HCT116 (cell line): ENCODE data around the gene POLRMT. TPM values are rescaled to one million over a fixed set of nuclear protein-coding genes. Genes with fewer than 3 reads are reported as not detected.

ENCODE experiments used
- ATAC-seq: fragments of 200-7000 bp; cut with Tn5 transposase; 2 replicates; pipeline ENCODE4 v1.9.1; 2020; ENCODE audit warnings: mild to moderate bottlenecking, moderate library complexity
- BruUV-seq: library from RNA; stranded (reverse); fragments of 400-500 nt; replicated peaks from 2 replicates; lab custom pipeline; 2021; lab: Mats Ljungman, UMichigan
- CTCF ChIA-PET: fragments of 300-600 bp; sonication (Branson Sonifier 250); formaldehyde crosslinking; loops from one replicate; lab custom pipeline; 2021; ENCODE audit warnings: antibody characterized with exemption; lab: Charles Lee
- POLR2A ChIA-PET: fragments of 300-600, 350-600 bp; sonication (Branson Sonifier 250); formaldehyde crosslinking; loops from one replicate; lab custom pipeline; 2021; ENCODE audit warnings: antibody characterized with exemption; lab: Charles Lee
- RAD21 ChIA-PET, 2 experiments: fragments of 300-600 bp; sonication (Branson Sonifier 250); formaldehyde crosslinking; loops; one replicate each; lab custom pipeline; 2023; ENCODE audit warnings: low total read pairs in 2 of 2; ENCODE audit not compliant: uncharacterized antibody in 2 of 2, unreplicated experiment in 2 of 2, low non-redundant PET in 1 of 2; lab: Charles Lee
- DNase-seq: peaks from one replicate; pipeline ENCODE4 v3.0.0-alpha.2; 2010; ENCODE audit warnings: low read depth, low spot score
- H2AFZ ChIP-seq: fragments of 200-600 bp; shearing (Covaris generic), sonication (generic); 2 replicates; pipeline ENCODE4 v1.6.1; 2017; ENCODE audit warnings: low read depth, mixed run types, mixed read lengths, antibody characterized with exemption, low read length; ENCODE audit not compliant: poor library complexity, severe bottlenecking
- H3K27ac ChIP-seq: 2 replicates; pipeline ENCODE4 v1.5.1; 2012; ENCODE audit warnings: low read depth, low read length
- H3K27me3 ChIP-seq: fragments of 200-600 bp; sonication (generic); 2 replicates; pipeline ENCODE4 v1.6.1; 2016; ENCODE audit warnings: mixed run types, low read length, mixed read lengths; ENCODE audit not compliant: insufficient read depth
- H3K36me3 ChIP-seq, 2 experiments: fragments of 200-500 bp in 1 of 2; fragments of 200-600 bp in 1 of 2; sonication (Bioruptor generic) in 1 of 2; sonication (generic) in 1 of 2; 2 replicates each; pipeline versions ENCODE4 v1.5.1 to v1.6.1; 2014 to 2016; ENCODE audit warnings: low read length in 2 of 2, inconsistent platforms in 1 of 2, mixed read lengths in 1 of 2, mixed run types in 1 of 2; ENCODE audit not compliant: insufficient read depth in 2 of 2, control insufficient read depth in 1 of 2
- H3K4me1 ChIP-seq, 2 experiments: fragments of 200-600 bp in 1 of 2; sonication (generic) in 1 of 2; 2 replicates each; pipeline versions ENCODE4 v1.5.1 to v1.6.1; 2012 to 2017; ENCODE audit warnings: low read length in 2 of 2, inconsistent platforms in 1 of 2, mild to moderate bottlenecking in 1 of 2, mixed read lengths in 1 of 2, mixed run types in 1 of 2, moderate library complexity in 1 of 2; ENCODE audit not compliant: insufficient read depth in 2 of 2, control insufficient read depth in 1 of 2
- H3K4me2 ChIP-seq: fragments of 200-600 bp; sonication (generic); 2 replicates; pipeline ENCODE4 v1.6.1; 2017; ENCODE audit warnings: mixed run types, low read length, mixed read lengths
- H3K4me3 ChIP-seq, 2 experiments: fragments of 200-600 bp in 1 of 2; sonication (generic) in 1 of 2; replicated peaks in 1 of 2; 2 replicates each; pipeline ENCODE4 v1.5.1; 2011 to 2016; ENCODE audit warnings: low read length in 2 of 2, control low read depth in 1 of 2, low read depth in 1 of 2, mild to moderate bottlenecking in 1 of 2, mixed read lengths in 1 of 2, mixed run types in 1 of 2
- H3K79me2 ChIP-seq: fragments of 200-600 bp; sonication (generic); 2 replicates; pipeline ENCODE4 v1.6.1; 2017; ENCODE audit warnings: mild to moderate bottlenecking, mixed run types, low read length, moderate library complexity, mixed read lengths; ENCODE audit not compliant: insufficient read depth
- H3K9ac ChIP-seq: fragments of 200-600 bp; sonication (generic); 2 replicates; pipeline ENCODE4 v1.6.1; 2016; ENCODE audit warnings: low read length, mixed read lengths
- H3K9me2 ChIP-seq: fragments of 200-600 bp; sonication (generic), shearing (Covaris generic); 2 replicates; pipeline ENCODE4 v1.6.1; 2017; ENCODE audit warnings: mixed run types, mild to moderate bottlenecking, moderate library complexity; ENCODE audit not compliant: insufficient read depth
- H3K9me3 ChIP-seq, 2 experiments: fragments of 200-500 bp in 1 of 2; fragments of 200-600 bp in 1 of 2; sonication (Bioruptor generic) in 1 of 2; sonication (generic) in 1 of 2; 2 replicates each; pipeline ENCODE4 v1.6.1; 2014 to 2017; ENCODE audit warnings: low read length in 2 of 2, mixed read lengths in 2 of 2, inconsistent platforms in 1 of 2, low read depth in 1 of 2, mild to moderate bottlenecking in 1 of 2, mixed run types in 1 of 2, moderate library complexity in 1 of 2; ENCODE audit not compliant: control insufficient read depth in 1 of 2, insufficient read depth in 1 of 2
- H4K20me1 ChIP-seq: fragments of 200-600 bp; sonication (generic), shearing (Covaris generic); 2 replicates; pipeline ENCODE4 v1.6.1; 2017; ENCODE audit warnings: mixed run types, mild to moderate bottlenecking, moderate library complexity; ENCODE audit not compliant: insufficient read depth
- CBX3 ChIP-seq: IDR thresholded peaks from 2 replicates; pipeline ENCODE4 v1.6.1; 2012; ENCODE audit warnings: low read depth
- EZH2 ChIP-seq: fragments of 200-600 bp; sonication (generic); IDR thresholded peaks from 2 replicates; pipeline ENCODE4 v1.6.1; 2017; ENCODE audit warnings: antibody characterized with exemption, mixed run types
- FOSL1 ChIP-seq: IDR thresholded peaks from 2 replicates; pipeline ENCODE4 v1.6.1; 2012; ENCODE audit warnings: low read depth
- MAX ChIP-seq: IDR thresholded peaks from 2 replicates; pipeline ENCODE4 v1.6.1; 2012
- POLR2AphosphoS5 ChIP-seq: IDR thresholded peaks from 2 replicates; pipeline ENCODE4 v1.6.1; 2011; ENCODE audit warnings: mild to moderate bottlenecking, low read depth, low read length, moderate library complexity
- SRF ChIP-seq: IDR thresholded peaks from 2 replicates; pipeline ENCODE4 v1.6.1; 2012; ENCODE audit warnings: low read depth
- TCF7L2 ChIP-seq: IDR thresholded peaks from 2 replicates; pipeline ENCODE4 v1.7.0; 2011; ENCODE audit warnings: borderline replicate concordance, inconsistent platforms; ENCODE audit not compliant: insufficient read depth, insufficient read length; ENCODE audit errors: extremely low read depth
- YY1 ChIP-seq: IDR thresholded peaks from 2 replicates; pipeline ENCODE4 v1.6.1; 2011; ENCODE audit warnings: low read length, low read depth, moderate library complexity, mild to moderate bottlenecking; ENCODE audit not compliant: insufficient replicate concordance; ENCODE audit errors: extremely low read depth
- ZFX ChIP-seq: fragments of 450-650 bp; IDR thresholded peaks from 2 replicates; pipeline ENCODE4 v1.6.1; 2017
- ZNF274 ChIP-seq: fragments of 200-500 bp; sonication (Bioruptor generic); IDR thresholded peaks from 2 replicates; pipeline ENCODE4 v1.6.1; 2014; ENCODE audit warnings: mild to moderate bottlenecking, low read depth, low read length, inconsistent platforms
- intact Hi-C: fragments of 100-400 bp; cut with micrococcal nuclease; formaldehyde crosslinking; loops from 2 replicates; pipeline ENCODE4 v1.10.0; 2022
- total RNA-seq: library from RNA; stranded (reverse); gene quantifications from one replicate; pipeline ENCODE4 v1.2.1, GENCODE V29; 2021; ENCODE audit not compliant: unreplicated experiment
- TF ChIP-seq, protein P1 (sequence below): IDR thresholded peaks from 2 replicates; pipeline ENCODE4 v1.6.1; 2012
- TF ChIP-seq, protein P2 (sequence below), 3 experiments: fragments of 200-600 bp in 1 of 3; sonication (generic) in 1 of 3; IDR thresholded peaks in 2 of 3; conservative IDR thresholded peaks in 1 of 3; 2 replicates each; pipeline ENCODE4 v1.5.1; 2012 to 2017; ENCODE audit warnings: low read depth in 2 of 3, low read length in 2 of 3, antibody characterized with exemption in 1 of 3, borderline replicate concordance in 1 of 3, control low read depth in 1 of 3, mild to moderate bottlenecking in 1 of 3, mixed read lengths in 1 of 3, mixed run types in 1 of 3, moderate library complexity in 1 of 3; ENCODE audit not compliant: insufficient read depth in 1 of 3

The POLRMT gene
- total RNA-seq, 1 experiment from 2014 or later, result 138 TPM

DNA sequence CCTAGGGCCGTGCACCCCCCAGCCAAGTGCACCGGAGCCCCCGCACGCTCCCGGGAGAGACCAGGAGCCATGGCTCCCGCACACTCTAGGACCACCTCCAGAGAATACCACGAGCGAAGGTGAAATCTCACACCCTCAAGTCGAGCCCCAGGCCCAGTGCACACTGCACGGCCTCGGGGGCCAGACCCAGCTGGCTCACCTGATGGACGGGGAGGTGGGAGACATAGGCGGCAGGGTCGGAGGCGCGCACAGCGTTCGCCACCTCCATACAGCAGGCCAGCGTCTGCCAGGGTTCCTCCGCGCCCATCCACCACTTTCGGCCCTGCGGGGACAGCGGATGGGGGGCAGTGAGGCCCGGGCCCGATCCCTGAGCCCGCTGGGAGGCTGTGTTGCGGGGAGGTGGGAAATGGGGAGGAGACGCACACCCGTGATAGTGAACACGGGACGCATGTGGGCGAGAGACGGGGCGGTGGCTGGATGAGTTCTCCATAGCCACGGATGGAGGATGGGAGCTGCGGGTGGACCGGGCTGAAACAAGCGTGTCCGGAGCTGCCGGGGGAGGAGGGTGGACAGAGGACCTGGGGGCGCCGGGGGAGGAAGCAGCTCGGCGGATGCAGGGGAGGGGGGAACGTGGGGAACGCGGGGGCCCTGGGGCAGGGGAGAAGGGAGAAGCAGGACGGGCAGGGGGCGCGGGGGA is 13.0 kb downstream of the POLRMT start:
- Histone ChIP-seq H3K27me3 (no peaks in the 10 kb centered on the region), H3K9me2 (no peaks in the 10 kb centered on the region), H3K27ac (no peak overlapping the region; the same call in 1 of the 2 replicates), H3K36me3 (peaks cover 0 to 44% of the 10 kb centered on the region in 2 experiments; a peak in 2 of 4 replicates), H3K4me3 (no peak overlapping the region), H2AFZ (no peak overlapping the region), H3K79me2 (no peaks in the 10 kb centered on the region), H3K9ac (no peak overlapping the region), H4K20me1 (no peaks in the 10 kb centered on the region), H3K4me1 (peaks cover 4 to 19% of the 10 kb centered on the region in 2 experiments; a peak in 3 of 4 replicates), H3K9me3 (no peaks in the 10 kb centered on the region), H3K4me2 (no peak overlapping the region)
- ChIA-PET POLR2A (no interaction called here), CTCF (no interaction called here), RAD21 (no interaction called here)
- ATAC-seq, result no peak
- TF ChIP-seq FOSL1 (no peak), EZH2 (no peak)
- BruUV-seq, result no TSS peak
- DNase-seq, result no peak
- intact Hi-C loops, result no loop called here

- no peaks in the 10 kb centered on the region for H3K9me2 ChIP-seq
- no peak overlapping the region for H3K9ac ChIP-seq
- no peaks in the 10 kb centered on the region for H3K27me3 ChIP-seq
- no peak overlapping the region for H2AFZ ChIP-seq
- POLR2A ChIA-PET, result no interaction called here
- H3K9me3 ChIP-seq, result no peaks in the 10 kb centered on the region
- CTCF ChIA-PET, result no interaction called here
- peaks cover 0 to 42% of the 10 kb centered on the region in 2 experiments; a peak in 2 of 4 replicates for H3K36me3 ChIP-seq
- no peak overlapping the region for H3K27ac ChIP-seq
- no peaks in the 10 kb centered on the region for H4K20me1 ChIP-seq
- H3K4me1 ChIP-seq, result peaks cover 4 to 11% of the 10 kb centered on the region in 2 experiments; a peak in 3 of 4 replicates
- no TSS peak for BruUV-seq
- no peak overlapping the region for H3K4me2 ChIP-seq
- RAD21 ChIA-PET, result no interaction called here
- no peak overlapping the region for H3K4me3 ChIP-seq
- DNase-seq (no peak), ATAC-seq (no peak)
- no peaks in the 10 kb centered on the region for H3K79me2 ChIP-seq
- intact Hi-C loops, result no loop called here
- TF ChIP-seq SRF (no peak), EZH2 (no peak), YY1 (no peak), MAX (no peak), TCF7L2 (no peak), ZFX (no peak), CBX3 (no peak), ZNF274 (no peak), POLR2AphosphoS5 (no peak)
- TF ChIP-seq, protein P1, sequence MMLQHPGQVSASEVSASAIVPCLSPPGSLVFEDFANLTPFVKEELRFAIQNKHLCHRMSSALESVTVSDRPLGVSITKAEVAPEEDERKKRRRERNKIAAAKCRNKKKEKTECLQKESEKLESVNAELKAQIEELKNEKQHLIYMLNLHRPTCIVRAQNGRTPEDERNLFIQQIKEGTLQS, result no peak
- TF ChIP-seq, protein P2, sequence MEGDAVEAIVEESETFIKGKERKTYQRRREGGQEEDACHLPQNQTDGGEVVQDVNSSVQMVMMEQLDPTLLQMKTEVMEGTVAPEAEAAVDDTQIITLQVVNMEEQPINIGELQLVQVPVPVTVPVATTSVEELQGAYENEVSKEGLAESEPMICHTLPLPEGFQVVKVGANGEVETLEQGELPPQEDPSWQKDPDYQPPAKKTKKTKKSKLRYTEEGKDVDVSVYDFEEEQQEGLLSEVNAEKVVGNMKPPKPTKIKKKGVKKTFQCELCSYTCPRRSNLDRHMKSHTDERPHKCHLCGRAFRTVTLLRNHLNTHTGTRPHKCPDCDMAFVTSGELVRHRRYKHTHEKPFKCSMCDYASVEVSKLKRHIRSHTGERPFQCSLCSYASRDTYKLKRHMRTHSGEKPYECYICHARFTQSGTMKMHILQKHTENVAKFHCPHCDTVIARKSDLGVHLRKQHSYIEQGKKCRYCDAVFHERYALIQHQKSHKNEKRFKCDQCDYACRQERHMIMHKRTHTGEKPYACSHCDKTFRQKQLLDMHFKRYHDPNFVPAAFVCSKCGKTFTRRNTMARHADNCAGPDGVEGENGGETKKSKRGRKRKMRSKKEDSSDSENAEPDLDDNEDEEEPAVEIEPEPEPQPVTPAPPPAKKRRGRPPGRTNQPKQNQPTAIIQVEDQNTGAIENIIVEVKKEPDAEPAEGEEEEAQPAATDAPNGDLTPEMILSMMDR (IDR thresholded peaks at IDR 0.05 in 2 of 3, conservative IDR thresholded peaks at IDR 0.05 in 1 of 3; ENCODE audit: borderline replicate concordance in 1 of 3, insufficient read depth in 1 of 3, low read depth in 2 of 3, low read length in 2 of 3), result no peak
Measured at GRCh38 chr19:619286-620002, 13.9 kb downstream of the POLRMT start.
